Smooth muscle cell of the brain vasculature (primary cell): ENCODE results near the gene GPALPP1.
A peak's percentile ranks its signal among the peaks of the same experiment; 100 is the strongest.
"Not testable (repeated sequence)": the region's sequence is repeated elsewhere in the genome, so short reads cannot be mapped to it uniquely, and the experiment has no call there.

Experiments used
- DNase-seq: peaks from one replicate; pipeline ENCODE4 v3.0.0-alpha.2; 2012; ENCODE audit warnings: low read depth, low spot score

The GPALPP1 gene

DNA sequence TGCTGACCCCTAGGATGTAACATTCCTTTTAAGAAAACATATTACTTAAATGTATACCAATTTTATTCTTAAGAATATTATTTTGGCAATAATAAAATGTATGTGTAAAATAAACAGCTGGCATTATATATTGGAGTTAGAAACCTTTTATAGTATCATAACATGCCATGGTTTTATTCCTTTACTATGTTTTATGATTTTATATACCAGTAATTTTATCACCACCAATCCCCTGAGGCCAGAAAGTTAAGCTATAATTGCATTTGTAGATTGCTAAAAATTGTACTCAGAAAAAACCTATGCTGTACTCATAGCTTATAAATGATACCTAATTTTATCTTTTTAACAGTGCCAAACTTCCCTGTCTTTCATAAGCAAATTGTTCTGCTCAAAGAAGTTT, 17.9 kb downstream of the GPALPP1 start:
- DNase-seq, result no peak

DNA sequence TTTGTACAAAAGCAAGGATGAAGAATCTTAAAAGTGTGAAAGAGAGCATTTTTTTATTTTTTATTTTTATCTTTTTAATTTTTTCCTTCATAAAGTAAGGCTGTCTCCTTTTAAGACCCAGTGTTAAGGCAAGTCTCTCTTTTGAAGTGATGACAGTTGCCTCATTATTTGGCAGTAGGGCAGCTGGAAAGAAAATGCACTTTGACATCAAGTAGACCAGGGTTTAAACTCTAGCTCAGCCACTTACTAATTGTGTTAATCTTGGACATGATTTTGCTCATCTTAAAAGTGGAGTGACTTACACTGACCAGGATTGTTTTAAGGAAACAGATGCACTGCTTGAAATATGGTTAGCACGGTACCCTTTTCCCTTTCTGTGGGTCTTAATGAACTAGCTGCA, 18.5 kb downstream of the GPALPP1 start:
- DNase-seq, result no peak

DNA sequence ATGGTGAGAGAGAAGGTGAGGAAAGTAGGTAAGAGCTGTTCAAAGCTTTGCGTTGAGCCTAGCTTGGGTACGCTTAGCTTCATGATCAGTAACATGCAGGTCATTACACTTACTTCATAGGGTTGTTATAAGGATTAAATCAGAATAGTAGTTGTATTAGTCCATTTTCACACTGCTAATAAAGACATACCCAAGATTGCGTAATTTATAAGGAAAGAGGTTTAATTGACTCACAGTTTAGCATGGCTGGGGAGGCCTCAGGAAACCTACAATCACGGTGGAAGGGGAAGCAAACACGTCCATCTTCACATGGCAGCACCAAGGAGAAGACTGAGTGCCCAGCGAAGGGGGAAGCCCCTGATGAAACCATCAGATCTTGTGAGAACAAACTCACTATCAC, 21.9 kb downstream of the GPALPP1 start:
- no peak for DNase-seq

DNA sequence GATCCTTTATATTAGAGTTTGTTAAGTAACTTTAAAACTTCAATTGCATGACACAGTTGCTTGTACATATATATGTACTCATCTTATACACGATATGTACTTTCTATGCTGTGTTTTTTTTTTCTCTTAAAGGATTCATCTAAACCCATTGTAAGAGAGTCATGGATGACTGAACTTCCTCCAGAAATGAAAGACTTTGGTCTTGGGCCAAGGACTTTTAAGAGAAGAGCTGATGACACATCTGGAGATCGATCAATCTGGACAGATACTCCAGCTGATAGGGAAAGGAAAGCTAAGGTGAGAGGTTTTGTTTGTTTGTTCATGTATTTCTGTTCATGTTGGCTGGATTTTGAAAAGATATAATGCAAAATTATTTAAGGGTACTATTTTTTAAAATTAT, 26.0 kb downstream of the GPALPP1 start:
- no peak for DNase-seq

DNA sequence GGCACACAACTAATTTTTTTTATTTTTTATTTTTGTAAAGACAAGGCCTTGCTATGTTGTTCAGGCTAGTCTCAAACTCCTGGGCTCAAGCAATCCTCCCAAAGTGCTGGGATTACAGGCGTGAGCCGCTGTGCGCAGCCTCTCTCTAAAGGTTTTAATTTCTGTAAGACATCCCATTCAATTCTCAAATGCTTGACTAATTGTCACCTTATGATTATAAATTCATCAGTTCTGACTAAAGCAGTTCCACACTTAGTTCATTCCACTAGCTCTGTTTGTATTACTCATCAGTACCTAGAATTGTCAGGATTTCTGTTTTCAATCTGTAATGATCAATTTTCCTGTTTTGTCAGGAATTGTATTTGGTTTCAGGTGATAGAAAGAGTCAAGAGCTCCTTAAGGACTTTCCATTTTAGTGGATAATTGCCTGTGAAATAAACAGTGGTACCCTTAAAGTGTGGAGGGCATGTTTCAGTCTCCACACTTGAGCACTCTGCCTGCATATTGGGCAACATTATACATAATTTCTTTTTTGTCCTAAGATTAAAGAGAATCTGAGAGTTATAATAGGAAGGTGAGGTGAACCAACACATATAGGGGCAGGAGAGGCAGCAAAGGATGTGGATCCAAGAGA, 27.6 kb downstream of the GPALPP1 start:
- no peak for DNase-seq

DNA sequence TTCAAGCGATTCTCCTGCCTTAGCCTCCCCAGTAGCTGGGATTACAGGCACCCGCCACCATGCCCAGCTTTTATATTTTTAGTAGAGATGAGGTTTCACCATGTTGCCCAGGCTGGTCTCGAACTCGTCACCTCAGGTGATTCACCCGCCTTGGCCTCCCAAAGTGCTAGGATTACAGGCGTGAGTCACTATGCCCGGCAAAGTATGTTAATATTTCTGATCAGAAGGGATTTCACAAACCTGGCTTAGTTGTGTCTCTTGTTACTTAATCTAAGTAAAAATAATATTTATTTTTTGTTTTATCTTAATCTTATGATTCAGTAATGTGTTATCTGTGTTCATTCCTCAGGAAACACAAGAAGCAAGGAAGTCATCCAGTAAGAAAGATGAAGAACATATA, 30.6 kb downstream of the GPALPP1 start:
- not testable (repeated sequence) for DNase-seq

DNA sequence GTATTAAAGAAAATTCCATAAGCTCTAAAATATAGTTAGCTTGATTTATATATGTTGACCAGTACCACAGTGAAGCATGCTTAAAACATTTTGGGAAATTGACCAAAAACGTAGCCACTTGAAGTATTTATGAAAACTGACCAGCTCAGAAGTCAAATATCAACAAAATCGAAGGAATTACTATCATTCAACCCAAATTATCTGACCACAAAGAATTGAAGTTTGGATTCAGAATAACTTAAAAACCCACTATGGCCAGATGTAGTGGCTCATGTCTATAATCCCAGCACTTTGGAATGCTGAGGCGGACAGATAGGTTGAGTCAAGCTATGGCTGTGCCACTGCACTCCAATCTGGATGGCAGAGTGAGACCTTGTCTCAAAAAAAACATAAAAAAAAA, 31.9 kb downstream of the GPALPP1 start:
- DNase-seq, result no peak

DNA sequence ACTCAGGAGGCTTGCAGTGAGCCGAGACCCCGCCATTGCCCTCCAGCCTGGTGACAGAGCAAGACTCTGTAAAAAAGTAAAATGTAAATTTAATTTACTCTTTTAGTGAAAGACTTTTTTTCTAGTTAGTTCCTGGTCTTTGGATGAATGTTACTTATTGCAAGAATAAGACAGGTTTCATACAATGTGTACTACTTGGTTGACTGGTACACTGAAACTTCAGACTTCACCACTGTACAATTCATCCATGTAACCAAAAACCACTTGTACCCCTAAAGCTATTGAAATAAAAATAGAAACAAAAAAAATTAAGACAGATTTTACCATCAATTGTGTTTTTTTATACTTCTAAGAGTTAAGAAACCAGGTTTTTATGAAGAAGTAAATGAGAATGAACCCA, 35.5 kb downstream of the GPALPP1 start:
- DNase-seq, result no peak

DNA sequence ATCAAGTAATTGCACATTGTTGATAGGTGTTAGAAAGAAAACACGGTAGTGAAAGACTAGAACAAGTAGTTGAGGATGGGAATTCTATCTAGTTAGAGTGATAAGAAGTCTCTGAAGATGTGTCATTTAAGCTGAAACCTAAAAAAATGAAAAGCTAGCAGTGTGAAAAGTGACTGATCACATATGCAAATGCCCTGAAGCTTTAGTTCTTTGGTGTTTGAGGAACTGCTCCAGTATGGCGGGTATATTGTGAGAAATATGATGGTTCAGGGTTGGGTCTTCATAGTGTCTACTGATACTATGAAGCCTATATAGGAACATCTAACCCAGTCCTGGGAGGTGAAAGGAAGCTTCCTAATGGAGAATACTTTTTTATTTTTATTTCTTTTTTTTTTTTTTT, 45.0 kb downstream of the GPALPP1 start:
- no peak for DNase-seq

DNA sequence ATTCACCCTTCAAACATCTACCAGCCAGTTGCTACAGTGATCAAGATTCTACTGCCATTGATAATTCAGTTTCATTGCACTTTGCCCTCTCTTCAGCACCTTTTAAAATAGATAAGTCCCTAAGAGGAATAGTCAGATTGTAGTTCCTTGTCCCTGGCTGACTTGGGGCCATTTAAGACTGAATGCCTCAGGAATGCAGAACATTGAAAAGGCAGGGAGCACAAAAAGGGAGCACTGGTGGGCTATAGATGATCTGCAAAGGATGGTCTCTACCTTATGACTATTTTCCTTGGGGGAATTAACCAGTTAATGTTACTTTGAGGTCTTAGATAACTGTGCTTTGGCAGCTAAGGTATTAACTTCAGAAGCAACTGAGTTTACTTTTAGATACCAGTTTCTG, 46.9 kb downstream of the GPALPP1 start:
- no peak for DNase-seq

DNA sequence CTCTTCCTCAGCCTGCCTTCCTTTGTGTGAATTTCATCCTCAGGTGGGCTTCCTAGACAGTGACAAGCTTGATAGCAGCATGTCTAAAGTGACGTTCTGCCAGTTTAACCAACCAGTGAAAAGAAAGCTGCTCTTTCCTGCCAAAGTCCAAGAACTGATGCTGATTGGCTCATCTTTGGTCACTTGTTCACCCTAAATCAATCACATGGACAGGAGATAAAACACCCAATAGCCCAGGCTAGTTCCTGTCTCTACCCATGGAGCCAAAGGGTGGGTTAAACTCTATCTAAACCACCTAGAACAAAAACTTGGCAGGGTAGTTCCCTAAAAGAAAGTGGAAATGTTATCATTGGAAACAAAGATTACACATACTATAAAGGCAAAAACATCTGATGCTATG, 50.8 kb downstream of the GPALPP1 start:
- DNase-seq, result no peak

DNA sequence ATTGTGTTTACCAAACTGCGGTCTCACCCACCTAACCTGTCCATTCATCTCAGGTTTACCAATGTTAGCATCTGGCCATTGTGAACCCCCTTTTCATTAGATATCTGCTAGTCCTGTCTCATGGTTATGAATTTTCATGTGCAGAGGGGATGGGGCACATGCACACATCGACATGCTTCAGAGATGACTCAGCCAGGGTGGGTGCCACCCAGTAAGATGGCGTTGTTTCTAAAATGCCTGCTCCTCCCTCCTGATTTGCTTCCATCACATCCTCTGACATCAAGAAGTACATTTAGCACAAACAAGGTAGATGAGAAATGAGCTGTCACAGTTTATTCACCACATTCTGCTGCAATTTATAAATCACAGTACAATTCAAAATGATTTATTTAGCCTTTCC, 51.3 kb downstream of the GPALPP1 start:
- DNase-seq, result no peak

DNA sequence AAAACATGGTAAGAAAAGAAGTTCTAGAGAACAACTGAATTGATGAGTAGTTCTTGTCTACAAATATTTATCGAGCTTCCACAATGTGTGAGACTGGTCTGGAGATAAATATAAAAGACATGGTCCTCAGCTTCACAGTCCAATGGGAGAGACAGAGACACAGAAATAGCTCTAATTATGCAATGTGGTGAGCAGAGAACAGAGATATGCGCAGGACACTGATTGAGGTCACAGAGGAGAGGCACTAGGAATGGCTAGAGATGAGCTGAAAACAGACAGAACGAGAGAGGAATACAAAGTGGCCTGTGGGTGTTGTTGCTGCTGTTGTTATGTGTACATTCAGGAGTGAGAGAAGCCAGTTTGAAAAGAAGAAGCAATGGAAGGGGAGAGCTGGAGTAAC, 53.2 kb downstream of the GPALPP1 start:
- DNase-seq, result no peak

DNA sequence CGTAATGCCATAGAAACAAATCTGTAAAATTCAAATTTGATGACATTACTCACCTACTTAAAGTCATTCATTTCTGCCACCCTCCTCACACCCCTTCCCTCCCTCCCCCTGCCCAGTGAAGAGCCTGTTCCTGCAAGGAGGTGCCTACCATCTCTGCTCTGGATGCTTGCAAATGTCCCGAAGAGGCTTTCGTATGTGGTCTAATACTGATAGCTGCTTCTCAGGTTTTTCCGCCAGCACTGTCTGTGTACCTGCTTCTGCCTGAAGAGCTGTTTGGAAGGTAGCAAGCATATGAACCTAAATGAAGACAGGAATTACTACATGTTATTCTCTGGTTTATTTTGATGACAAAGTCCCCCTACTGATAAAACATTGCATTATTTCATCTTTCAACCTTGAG, 57.1 kb downstream of the GPALPP1 start:
- no peak for DNase-seq

DNA sequence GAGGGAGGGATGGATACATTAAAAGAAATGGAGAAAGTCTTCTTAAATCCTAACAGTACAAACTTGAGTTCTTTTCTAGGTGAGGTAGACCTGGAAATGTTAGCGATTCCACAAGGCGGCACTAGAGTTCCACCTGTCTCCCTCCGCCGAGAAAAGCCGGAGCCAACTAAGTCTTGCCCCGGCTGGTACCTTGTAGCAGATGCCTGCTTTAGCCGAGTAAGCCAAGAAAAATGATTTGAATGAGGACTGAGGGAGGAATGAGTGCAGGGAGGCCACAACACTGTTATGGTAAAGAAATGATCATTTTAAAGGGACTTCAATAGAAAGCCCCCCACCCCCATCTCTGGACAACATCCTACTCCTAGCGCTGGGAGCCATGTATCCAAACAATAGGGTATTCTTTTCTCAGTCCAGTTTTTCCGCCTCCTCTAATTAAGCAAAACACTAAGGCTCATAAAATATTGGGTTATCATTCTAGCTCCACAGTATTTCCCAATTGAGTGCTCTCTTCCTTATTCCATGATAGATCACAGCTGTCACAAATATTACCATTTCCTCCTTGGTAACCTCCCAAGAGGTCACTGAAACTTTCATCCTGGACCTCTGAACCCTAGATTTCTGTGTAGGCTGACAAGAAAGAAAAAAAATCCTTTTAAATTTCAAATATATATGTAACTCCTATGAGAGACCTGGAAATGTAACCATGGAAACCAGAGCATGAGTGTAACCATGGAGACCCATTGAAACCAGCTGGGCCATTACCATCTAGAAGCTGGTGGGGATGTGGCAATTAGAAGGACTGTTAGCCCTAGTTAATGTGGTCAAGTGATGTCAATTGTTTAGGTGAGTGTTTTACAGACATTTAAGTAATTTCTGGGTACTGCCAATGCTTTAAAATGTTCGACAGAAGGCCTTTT, 58.3 kb downstream of the GPALPP1 start:
- DNase-seq, result peak; percentile 55

DNA sequence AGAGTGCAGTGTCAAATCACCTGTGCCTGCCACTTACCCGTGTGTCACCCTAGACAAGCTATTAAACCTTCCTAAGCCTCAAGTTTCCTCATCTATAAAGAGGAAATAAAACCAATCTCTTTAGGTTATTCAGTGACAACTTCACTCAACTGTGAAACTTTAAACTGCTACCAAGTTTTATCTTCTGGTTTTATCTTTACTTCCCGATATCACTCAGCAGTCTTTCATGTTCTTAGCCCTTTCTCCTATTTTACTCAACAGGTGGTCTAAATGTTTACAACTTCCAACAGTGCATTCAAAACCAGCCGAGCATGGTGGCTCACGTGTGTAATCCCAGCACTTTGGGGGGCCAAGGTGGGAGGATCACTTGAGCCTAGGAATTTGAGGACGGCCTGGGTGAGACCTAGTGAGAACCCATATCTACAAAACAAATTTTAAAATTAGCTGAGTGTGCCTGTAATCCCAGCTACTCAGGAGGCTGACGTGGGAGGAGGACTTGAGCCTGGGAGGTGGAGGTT, 59.6 kb downstream of the GPALPP1 start:
- no peak for DNase-seq

DNA sequence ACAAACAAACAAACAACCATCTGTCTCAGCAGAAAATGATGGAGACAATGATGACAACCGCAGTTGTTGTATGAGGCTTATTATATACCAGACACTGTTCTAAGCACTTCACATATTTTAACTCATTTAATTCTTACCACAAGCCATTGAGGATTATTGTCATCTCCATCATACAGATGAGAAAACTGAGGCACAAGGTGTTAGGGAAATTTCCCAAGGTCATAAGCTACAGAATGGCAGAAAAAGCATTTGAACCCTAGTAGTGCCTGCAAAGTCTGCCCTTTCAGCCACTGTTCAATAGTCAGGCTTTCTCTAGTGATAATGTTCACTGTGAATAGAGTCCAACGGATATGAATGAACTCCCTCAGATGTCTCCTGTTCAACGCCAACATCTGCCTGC, 60.1 kb downstream of the GPALPP1 start:
- DNase-seq, result no peak

DNA sequence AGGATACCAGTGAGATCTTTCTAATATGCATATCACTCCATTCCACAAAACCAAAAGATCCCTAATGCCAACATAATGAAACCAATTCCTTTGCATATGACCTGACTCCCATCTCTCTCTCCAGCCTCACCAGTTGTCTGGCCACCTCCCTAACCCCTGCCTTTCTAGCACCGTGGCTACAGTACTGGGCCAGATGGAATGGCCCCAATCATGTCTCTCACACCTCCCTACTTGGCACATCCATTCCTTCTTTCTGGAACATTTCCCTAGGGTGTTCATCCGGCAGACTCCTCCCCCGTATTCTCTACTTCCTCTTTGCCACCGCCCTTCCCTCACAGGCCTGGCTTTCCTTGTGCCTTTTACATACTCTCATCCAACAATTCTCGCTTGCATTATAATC, 62.0 kb downstream of the GPALPP1 start:
- DNase-seq, result no peak

DNA sequence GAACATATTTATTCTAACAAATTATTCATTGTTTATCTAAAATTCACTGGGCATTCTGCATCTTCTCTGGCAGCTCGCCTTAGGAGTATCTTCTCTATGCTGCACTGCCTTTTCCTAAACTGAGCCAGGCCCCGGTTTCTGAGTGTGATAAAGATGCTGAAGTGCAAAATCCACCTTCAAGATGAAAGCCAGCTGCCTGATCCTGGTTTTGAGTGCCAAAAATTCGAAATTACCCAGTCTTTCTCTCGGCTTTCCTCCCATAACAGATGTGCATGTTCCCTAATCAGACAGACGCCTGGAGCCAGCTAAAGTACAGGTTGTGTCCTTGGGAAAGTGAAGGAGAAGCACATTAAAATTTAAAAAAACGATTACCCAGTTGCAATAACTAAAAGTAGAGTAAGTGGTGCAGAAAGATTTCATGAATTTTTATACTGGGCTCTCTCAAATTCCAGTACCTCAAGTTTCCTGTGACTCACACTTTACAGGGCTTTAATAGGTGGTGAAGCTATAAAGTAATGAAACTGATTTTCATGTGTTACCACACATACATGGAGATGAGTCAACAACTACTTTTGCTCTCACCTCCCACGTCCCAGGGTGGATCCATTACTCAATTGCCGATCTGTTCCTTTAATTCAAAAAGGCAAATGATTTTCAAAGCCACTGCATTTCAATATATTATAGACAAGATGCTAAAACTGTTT, 66.0 kb downstream of the GPALPP1 start:
- DNase-seq, result no peak

DNA sequence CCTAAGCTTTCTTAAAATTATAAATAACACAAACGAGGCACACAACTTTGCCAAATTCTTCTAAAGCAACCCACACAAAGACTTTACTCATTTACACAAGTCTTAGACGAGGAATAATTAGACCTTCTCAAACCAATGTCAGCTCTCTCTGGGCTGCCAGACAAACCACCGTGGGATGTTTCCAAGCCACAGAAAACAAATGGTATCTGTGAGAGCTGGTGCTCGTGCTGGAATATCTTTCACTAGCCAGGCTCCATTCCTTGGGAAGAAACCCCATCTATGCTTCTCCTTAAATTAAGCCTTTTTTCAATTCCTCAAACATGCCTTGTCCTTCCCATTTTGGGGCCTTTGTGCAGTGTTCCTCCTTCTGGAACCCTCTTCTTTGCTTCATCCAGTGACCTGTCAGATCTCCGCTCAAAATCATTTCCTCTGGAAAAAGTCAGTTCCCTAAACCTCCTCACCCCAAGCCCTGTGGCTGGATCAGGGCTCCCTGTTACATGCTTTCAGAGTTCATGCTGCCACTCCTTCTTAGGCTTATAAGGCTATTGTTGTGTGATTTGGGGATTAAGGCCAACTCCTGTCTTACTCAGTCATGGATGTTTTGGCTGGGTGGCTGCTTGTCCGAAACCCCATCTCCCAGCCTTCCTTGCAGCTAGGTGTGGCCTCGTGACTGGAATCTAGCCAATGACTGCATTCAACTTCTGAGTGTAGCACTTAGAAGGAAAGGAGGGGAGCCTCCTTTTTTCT, 66.7 kb downstream of the GPALPP1 start:
- DNase-seq, result no peak

DNA sequence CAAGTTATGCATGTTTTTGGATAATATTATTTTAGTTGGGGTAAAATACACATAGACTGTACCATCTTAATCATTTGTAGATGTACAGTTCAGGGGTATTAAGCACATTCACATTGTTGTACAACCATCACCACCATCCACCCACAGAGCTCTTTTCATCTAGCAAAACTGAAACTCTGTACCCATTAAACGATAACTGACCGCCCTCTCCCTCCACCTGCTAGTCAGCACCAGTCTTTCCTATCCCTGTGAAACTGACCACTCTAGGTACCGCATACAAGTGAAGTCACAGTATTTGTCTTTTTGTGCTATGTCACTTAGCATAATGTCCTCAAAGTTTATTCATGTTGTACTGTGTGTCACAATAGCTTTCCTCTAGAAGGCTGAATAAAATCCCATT, 70.7 kb downstream of the GPALPP1 start:
- DNase-seq, result no peak
